ENCODE measurements around the gene SPRN.
"Not testable (repeated sequence)": the region's sequence is repeated elsewhere in the genome, so short reads cannot be mapped to it uniquely, and the experiment has no call there.

Gene SPRN

DNA sequence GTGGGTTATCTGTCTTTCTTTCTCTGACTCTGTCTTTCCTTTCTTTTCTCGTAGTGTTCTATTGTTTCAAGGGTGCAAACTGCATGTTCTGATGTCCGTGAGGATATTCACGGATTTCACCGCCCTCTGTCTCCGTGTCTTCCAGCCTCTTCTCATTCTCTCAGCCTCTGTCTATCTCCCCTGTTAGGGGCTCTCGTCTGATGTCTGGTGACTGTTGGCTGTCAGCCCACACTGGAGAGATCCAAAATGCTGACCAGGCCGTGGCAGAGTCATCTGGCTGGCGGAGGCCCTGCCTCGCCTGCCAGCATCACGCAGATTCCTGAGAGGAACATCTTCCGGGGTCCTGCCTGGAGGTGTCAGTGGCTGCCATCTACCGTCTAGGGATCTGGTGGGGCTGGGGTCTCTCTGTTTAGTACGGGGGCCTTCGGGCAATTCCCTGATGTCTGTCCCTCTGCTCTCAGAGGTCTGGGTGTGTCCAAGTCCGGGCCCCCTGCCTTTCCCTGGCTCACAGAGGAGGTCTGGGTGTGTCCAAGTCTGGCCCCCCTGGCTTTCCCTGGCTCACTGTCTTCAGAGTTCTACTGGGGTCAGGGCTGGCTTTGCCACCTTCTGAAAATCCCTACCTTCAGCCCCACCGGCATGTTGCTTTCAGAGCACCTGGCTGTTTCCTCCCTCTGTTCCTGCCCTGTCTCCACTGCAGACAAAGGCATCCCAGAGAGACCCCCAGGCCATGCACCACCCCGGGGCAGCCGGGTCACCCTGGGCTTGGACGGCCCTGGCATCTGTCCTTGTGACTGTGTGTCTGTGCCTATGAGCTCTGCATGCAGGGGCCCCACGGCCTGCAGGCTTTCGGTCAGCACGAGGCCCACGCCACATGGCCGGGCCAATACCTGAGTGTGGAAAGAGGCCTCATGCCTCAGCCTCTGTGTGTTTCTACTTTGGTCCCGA is 15.4 kb upstream of the SPRN start:
- DNase-seq: no peak

DNA sequence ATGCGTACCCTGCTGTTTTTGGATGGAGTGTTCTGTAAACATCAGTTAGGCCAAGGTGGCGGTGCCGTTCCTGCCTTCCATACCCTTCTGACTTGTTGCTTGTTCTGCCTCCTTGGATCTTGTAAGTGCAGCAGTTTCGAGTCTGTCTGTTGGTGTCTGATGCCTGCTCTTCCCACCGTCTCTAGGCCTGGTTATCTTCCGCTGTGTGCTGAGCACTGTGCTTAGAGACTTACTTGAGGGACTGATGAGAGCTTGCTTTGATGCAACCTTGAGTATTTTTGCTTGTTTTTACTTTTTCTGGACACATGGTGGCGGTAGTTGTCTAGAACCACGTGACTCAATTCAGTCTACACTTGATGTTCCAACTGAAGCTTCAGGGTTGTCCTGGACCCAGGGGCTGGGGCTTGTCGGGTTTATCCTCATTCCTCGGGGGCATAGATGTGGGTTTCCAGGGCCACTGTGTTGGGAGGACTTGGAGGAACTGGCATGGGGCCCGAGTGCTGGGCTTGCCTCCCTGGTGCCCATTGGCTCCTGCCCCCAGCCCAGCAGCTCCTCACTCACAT is 14.4 kb upstream of the SPRN start:
- no peak for DNase-seq

DNA sequence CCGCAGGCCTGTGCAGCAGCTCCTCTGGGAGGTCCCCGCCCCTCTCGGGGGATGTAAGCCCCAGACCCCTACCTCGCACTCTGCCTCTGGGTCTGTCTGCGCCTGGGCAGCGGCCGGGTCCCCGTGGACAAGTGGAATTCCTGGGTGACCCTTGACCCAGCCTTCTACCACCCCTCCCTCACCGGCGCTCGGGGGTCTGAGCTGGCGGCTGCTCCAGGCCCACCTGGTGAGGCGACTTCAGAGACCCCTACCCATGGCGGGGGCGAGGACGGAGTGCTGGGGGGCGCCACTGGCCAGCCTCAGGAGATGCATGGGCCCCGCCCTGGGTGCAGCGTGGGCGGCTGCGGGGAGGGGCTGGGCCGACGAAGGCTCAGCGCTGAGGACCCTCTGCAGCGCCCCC is 8.4 kb upstream of the SPRN start:
- not testable (repeated sequence) for DNase-seq

DNA sequence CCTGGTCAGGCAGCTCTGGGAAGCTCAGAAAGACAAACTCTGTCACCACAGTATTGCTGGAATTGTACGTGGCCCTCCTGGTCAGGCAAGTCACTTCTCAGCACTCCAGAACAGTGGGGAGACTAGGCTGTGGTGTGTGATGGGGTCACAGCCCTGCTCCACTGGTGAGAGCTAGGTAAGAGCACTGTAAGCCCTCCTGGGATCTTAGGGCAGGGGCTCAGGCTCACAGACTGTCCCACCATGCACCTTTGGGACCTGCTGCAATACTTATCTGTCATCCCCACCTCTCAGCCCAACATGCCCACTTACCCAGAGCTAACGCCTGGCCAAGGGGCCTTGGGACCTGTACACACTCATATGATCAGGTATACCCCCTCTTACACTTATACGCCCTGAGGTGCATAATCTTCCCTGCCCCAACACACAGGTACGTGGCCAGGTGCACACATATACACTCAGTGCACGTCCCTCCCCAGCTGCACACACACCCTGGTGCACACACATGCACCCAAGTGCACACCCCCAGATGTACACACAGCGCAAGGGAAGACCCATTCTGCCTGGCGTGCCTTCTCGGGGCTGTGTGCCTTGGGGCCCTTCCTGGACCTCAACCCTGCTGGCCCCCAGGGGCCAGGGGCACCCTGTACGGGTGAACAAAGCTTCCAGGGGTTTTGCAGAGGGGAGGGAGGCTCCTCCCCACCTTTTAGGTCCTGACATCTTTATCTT is 7.6 kb upstream of the SPRN start:
- DNase-seq: not testable (repeated sequence)

GRCh38 chr10:133429571-133429970 is 5.1 kb upstream of the SPRN start:
- DNase-seq: not testable (repeated sequence)

GRCh38 chr10:133424102-133424501 is 323 bp downstream of the SPRN start:
- DNase-seq: not testable (repeated sequence)

GRCh38 chr10:133422807-133423771 is 1.3 kb downstream of the SPRN start:
- DNase-seq: no peak

DNA sequence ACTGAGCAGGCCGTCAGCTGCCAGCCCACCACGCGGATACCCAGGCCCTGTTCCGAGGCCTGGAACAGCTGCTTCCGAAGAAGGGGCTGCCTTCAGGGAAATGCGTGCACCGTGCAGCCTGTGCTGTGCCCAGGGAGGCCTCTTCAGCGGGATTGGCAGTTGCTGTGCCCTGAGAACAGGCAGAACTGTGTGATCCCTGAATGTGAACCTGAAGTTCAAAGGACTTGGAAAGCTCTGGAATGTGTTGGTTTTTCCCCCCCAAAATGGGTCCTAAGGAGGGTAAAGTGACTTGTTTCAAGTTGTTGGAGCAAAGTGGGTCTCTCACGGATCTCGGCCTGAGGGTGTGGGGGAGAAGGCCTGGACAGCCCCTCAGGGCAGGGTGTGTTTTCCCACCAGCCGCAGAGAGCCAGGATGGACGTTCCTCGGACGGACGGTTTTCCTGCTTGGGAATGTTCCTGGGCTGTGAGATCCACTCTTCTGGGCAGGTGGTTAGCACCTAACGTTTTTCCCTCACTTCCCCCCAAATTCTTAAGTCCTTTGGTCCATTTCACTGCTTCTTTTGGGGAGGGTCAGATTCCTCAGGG is 2.1 kb downstream of the SPRN start:
- DNase-seq: no peak

GRCh38 chr10:133421336-133422222 is 2.8 kb downstream of the SPRN start:
- DNase-seq: no peak

DNA sequence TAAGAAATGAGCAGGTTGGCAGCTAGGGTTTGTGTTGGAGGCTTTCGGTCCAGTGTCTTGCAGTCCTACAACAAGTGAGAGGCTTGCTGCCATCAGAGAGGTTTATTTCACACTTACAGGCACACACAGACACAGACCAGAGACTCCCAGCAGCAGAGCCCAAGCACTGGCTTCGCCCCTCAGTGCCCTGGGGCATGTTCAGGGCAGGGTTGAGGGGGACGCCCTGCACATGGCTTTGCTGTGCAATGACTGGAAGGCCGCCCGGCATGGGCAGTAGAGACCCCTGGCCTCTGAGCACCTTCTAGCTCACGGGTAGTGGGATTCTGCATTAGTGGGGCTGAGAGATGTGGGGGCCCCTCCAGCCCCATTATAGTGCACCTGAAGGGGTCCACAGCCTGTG is 3.8 kb downstream of the SPRN start:
- no peak for DNase-seq

DNA sequence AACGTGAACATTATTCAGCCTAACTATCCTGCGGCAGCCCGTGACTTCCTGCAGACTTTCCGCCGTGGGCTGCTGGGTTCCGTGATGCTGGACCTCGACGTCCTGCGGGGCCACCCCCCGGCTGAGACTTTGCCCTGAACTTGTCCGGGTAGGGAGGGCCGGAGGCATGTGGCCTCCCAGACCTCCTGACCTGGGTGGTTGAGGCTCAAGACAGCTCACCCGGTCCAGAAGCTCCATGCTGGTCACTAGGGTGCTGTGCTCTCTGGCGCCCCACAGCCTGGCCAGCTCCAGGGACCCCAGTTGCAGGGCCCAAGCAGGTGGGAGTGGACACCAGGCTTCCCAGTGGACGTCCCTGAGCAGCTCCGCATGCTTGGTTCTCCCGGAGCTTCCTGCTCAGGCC is 4.4 kb downstream of the SPRN start:
- DNase-seq: no peak

- DNase-seq: no peak
Observed at GRCh38 chr10:133419211-133419950, 5.0 kb downstream of the SPRN start.

- no peak for DNase-seq
Observed at GRCh38 chr10:133418289-133418993, 6.0 kb downstream of the SPRN start.

- DNase-seq: no peak
Observed at GRCh38 chr10:133415752-133416151, 8.7 kb downstream of the SPRN start.

DNA sequence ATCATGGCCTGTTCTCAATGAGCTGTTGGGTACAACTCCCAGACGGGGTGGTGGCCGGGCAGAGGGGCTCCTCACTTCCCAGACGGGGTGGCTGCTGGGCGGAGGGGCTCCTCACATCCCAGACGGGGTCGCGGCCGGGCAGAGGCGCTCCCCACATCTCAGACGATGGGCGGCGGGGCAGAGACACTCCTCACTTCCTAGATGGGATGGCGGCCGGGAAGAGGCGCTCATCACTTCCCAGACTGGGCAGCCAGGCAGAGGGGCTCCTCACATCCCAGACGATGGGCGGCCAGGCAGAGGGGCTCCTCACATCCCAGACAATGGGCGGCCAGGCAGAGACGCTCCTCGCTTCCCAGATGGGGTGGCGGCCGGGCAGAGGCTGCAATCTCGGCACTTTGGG is 10.0 kb downstream of the SPRN start:
- DNase-seq: not testable (repeated sequence)

GRCh38 chr10:133412381-133412711 is 12.1 kb downstream of the SPRN start:
- no peak for DNase-seq

DNA sequence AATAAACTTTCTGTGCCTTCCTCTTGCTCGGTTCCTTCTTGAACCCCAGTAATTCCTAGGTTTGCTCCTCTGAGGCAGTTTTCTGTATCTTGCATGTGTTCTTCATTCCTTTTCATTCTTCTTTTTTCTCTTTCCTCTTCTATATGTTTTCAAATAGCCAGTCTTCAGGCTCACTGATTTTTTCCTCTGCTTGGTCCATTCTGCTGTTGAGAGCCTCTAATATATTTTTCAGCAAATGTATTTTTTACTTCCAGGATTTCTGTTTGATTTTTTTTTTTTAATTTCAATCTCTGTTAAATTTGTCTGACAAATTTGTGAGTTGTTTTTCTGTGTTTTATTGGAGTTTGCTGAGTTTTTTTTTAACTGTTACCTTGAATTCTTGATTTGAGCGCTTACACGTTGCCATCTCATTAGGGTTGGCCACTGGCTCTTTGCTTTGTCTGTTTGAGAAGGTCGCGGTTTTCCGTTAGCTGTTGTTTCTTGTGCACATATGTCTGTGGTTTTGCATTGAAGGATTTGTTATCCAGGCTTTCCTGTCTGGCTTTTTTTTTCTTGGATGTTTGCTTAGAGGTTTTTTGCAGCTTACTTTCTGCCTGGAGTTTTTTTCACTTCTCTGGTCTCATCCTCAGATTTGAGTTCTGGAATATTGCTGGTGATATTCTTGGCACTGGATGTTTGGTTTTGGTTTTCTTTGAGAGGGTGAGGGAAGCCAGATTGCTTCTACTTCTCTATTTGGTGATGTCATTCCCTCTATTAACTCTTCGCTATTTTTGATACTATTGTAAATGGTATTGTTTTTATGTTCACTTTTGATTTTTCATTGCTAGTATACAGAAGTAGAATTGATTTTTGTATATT is 12.7 kb downstream of the SPRN start:
- DNase-seq: no peak

DNA sequence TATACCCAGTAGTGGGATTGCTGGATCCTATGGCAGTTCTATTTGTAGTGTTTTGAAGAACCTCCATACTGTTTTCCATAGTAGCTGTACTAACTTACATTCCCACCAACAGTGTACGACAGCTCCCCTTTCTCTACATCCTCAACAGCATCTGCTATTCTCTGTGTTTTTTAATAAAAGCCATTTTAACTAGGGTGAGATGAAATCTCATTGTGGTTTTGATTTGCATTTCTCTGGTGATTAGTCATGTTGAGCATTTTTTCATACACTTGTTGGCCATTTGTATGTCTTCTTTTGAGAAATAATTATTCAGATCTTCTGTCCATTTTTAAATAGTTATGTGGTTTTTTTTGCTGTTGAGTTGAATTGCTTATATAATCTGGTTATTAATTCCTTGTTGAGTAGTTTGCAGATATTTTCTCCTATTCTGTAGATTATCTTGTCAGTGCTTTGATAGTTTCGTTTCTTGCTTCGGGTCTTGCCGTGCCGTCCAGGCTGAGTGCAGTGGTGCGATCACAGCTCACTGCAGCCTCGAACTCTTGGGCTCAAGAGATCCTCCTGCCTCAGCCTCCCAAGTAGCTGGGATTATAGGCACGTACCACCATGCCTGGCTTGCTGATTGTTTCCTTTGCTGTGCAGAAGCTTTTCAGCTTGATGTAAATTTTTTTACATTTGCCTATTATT is 18.4 kb downstream of the SPRN start:
- DNase-seq: no peak
